ENCODE data around the gene NUDCD3. TPM values are rescaled to one million over a fixed set of nuclear protein-coding genes. Genes with fewer than 3 reads are reported as not detected.

NUDCD3 gene
- total RNA-seq, 4 donors from 2014 or later: 44.7 to 57.3 (median 49.7) TPM

DNA sequence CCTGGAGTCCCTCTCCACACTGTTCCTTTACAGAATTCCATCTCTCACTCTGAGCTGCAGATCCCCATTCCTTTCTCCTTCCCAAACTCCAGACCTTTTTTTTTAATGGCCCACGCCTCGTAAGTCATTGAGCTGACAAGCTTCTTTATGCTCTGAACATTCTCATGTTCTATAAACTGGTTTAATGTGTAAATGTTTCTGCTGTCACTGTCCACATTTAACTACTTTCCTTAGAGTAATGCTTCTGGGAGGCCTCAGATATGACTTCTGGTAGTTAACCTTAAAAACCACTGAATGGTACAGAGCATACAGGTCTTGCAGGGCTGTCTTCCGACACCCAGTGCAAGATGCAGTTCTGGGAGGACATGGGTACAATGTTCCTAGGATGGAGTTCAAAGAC, 94.0 kb downstream of the NUDCD3 start:
- Histone ChIP-seq H3K9me3 (no peaks in the 10 kb centered on the region), H3K4me1 (peaks cover 0 to 2% (median 0%) of the 10 kb centered on the region in 4 donors), H3K36me3 (peaks cover 0 to 58% (median 0%) of the 10 kb centered on the region in 3 donors), H3K4me3 (no peak overlapping the region), H3K27ac (no peak overlapping the region), H3K27me3 (no peaks in the 10 kb centered on the region)
- TF ChIP-seq POLR2A (IDR thresholded peaks at IDR 0.05): no peak
- TF ChIP-seq, protein P1, sequence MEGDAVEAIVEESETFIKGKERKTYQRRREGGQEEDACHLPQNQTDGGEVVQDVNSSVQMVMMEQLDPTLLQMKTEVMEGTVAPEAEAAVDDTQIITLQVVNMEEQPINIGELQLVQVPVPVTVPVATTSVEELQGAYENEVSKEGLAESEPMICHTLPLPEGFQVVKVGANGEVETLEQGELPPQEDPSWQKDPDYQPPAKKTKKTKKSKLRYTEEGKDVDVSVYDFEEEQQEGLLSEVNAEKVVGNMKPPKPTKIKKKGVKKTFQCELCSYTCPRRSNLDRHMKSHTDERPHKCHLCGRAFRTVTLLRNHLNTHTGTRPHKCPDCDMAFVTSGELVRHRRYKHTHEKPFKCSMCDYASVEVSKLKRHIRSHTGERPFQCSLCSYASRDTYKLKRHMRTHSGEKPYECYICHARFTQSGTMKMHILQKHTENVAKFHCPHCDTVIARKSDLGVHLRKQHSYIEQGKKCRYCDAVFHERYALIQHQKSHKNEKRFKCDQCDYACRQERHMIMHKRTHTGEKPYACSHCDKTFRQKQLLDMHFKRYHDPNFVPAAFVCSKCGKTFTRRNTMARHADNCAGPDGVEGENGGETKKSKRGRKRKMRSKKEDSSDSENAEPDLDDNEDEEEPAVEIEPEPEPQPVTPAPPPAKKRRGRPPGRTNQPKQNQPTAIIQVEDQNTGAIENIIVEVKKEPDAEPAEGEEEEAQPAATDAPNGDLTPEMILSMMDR (IDR thresholded peaks at IDR 0.05): no peak
- no peak for TF ChIP-seq EP300 (IDR thresholded peaks at IDR 0.05)
- 91 to 93% methylated on average over 3 of the region's 3 CpGs for WGBS, 2 donors
- DNase-seq (ENCODE audit: low spot score in 2 of 2): no peak

- Histone ChIP-seq H3K9me3 (no peaks in the 10 kb centered on the region), H3K36me3 (peaks cover 0 to 62% (median 2%) of the 10 kb centered on the region in 3 donors), H3K27ac (no peak overlapping the region), H3K27me3 (no peaks in the 10 kb centered on the region), H3K4me3 (no peak overlapping the region), H3K4me1 (peaks cover 0 to 2% (median 0%) of the 10 kb centered on the region in 4 donors)
- no peak for DNase-seq (ENCODE audit: low spot score in 2 of 2)
- WGBS, 2 donors: 60 to 73% methylated on average over 4 of the region's 4 CpGs
- TF ChIP-seq EP300 (IDR thresholded peaks at IDR 0.05): no peak
- TF ChIP-seq, protein P1 (IDR thresholded peaks at IDR 0.05): no peak
- no peak for TF ChIP-seq POLR2A (IDR thresholded peaks at IDR 0.05)
Measured at GRCh38 chr7:44395067-44395466, 95.4 kb downstream of the NUDCD3 start.

DNA sequence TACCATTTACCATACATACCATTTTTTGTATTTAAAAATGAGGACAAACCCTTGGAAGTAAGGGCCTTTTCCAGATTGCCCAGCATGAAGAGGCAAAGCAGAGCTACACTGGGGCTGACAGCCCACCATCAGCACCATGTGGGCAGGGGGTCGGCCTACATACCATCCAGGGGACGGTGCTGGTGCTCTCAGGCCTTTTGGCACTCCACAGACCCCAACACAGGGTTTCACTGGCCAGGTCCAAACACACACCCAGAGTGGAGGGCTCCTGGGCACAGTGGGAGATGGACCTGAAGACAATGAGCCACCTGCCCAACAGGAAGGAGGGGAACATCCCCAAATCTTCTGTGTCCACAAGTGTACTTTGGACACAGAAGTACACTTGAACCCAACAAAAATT, 95.8 kb downstream of the NUDCD3 start:
- WGBS, 2 donors: 83 to 92% methylated on average over 2 of the region's 2 CpGs
- Histone ChIP-seq H3K27ac (no peak overlapping the region), H3K4me3 (no peak overlapping the region), H3K27me3 (no peaks in the 10 kb centered on the region), H3K36me3 (peaks cover 0 to 66% (median 2%) of the 10 kb centered on the region in 3 donors), H3K4me1 (peaks cover 0 to 2% (median 0%) of the 10 kb centered on the region in 4 donors), H3K9me3 (no peaks in the 10 kb centered on the region)
- no peak for TF ChIP-seq EP300 (IDR thresholded peaks at IDR 0.05)
- no peak for TF ChIP-seq POLR2A (IDR thresholded peaks at IDR 0.05)
- TF ChIP-seq, protein P1 (IDR thresholded peaks at IDR 0.05): no peak
- DNase-seq (ENCODE audit: low spot score in 2 of 2): no peak

DNA sequence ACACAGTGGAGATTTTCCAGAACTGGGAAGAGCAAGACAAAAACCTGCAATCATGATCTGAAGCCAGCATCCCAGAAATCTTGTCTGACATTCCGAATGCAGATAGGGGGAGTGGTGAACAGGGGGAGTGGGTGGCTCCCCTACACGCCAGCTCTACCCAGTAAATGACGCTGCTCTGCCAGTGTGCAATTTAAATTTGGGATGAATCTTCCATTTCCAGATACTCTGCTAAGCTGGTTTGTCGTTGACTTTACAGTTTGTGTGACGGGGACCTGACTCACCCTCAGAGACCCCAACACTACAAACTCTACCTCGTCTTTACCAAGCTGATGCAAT, 96.4 kb downstream of the NUDCD3 start:
- Histone ChIP-seq H3K4me1 (peaks cover 0 to 2% (median 0%) of the 10 kb centered on the region in 4 donors), H3K27me3 (no peaks in the 10 kb centered on the region), H3K9me3 (no peaks in the 10 kb centered on the region), H3K27ac (no peak overlapping the region), H3K4me3 (no peak overlapping the region), H3K36me3 (peaks cover 0 to 70% (median 2%) of the 10 kb centered on the region in 3 donors)
- no peak for TF ChIP-seq POLR2A (IDR thresholded peaks at IDR 0.05)
- TF ChIP-seq, protein P1 (IDR thresholded peaks at IDR 0.05): no peak
- no peak for TF ChIP-seq EP300 (IDR thresholded peaks at IDR 0.05)
- WGBS, 2 donors: 87 to 91% methylated on average over 6 of the region's 6 CpGs
- no peak for DNase-seq (ENCODE audit: low spot score in 2 of 2)

DNA sequence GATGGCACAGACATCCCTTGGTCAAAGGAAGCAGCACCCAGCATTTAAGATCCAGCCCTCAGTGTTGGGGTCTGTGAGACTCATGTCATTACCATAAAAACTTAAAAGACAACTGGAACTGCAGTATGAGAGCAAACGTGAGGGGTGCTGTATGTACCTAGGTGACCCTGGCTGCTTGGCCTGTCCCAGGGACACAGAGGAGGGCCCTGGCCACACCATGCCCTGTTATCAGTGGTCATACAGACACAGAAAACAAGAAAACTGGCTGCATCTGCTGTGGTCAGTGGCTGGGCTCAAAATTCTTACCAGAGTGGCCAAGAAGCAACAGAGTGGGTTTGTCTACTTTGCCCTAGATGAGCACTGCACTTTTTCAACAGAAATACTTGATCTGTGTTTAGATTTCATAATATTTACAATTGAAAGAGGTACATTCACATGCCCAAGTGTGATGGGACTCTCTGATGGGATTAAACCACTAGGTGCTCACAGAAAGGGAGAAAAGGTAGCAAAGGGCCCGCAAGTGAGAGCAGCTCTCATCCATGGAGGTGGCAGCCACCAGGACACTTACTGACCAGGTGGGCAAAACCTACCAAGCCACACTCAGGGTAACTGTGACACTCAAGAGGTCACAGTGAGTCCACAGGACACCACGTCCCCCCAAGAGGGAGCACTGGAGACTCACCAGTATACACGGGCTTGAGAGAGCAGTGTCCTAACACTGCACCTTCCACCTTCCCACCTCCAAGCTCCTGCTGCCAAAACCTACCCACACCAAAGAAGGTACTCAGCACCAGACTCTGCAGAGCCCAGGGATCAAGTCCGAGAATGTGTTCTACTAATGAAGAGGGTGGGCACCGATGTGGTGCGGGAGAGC, 97.0 kb downstream of the NUDCD3 start:
- Histone ChIP-seq H3K4me1 (peaks cover 0 to 2% (median 0%) of the 10 kb centered on the region in 4 donors), H3K36me3 (peaks cover 2 to 70% (median 6%) of the 10 kb centered on the region in 3 donors), H3K4me3 (no peak overlapping the region), H3K9me3 (no peaks in the 10 kb centered on the region), H3K27ac (no peak overlapping the region), H3K27me3 (no peaks in the 10 kb centered on the region)
- no peak for TF ChIP-seq POLR2A (IDR thresholded peaks at IDR 0.05)
- no peak for TF ChIP-seq EP300 (IDR thresholded peaks at IDR 0.05)
- TF ChIP-seq, protein P1 (IDR thresholded peaks at IDR 0.05): no peak
- DNase-seq (ENCODE audit: low spot score in 2 of 2): no peak
- 90% methylated on average over 7 of the region's 7 CpGs for WGBS, 2 donors
